ENCODE data around the gene TRPM2. TPM values are rescaled to one million over a fixed set of nuclear protein-coding genes. Genes with fewer than 3 reads are reported as not detected.

The TRPM2 gene
- total RNA-seq, 1 donor from 2014 or later, result not detected

- DNase-seq (ENCODE audit: extremely low spot score, unreplicated experiment), result no peak
- H3K4me3 Mint-ChIP-seq (ENCODE audit: unreplicated experiment), result no peak overlapping the region
- no peaks in the 10 kb centered on the region for H3K36me3 Mint-ChIP-seq (ENCODE audit: unreplicated experiment)
- H3K27ac Mint-ChIP-seq (ENCODE audit: unreplicated experiment), result no peak overlapping the region
- TF ChIP-seq CTCF (IDR thresholded peaks at IDR 0.05), result no peak
- H3K4me1 Mint-ChIP-seq (ENCODE audit: unreplicated experiment), result no peaks in the 10 kb centered on the region
- no peaks in the 10 kb centered on the region for H3K27me3 Mint-ChIP-seq (ENCODE audit: unreplicated experiment)
- H3K9me3 Mint-ChIP-seq (ENCODE audit: unreplicated experiment), result no peaks in the 10 kb centered on the region
These were observed 16.8 kb downstream of the TRPM2 start for GRCh38 chr21:44370027-44370735.

DNA sequence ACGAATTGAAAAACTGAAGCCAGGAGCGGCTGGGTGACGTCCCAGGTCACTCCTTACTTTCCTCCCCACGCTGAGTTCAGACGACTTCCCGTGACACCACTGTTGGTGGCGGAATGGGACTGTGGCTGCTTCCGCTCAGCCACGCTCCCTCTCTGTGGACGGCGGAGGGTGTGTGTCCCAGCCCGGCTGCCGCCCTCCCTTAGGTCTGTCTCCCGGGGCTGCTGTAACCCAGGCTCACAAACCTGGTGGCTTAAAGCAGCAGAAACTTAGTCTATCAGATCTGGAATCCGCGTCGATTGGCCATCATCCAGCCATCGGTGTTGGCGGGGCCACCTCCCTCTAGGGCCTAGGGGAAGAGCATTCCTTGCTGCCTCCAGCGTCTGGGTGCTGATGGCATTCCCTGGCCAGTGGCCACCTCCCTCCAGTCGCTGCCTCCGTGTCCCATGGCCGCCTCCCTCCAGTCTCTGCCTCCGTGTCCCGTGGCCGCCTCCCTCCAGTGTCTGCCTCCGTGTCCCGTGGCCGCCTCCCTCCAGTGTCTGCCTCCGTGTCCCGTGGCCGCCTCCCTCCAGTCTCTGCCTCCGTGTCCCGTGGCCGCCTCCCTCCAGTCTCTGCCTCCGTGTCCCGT lies 17.5 kb downstream of the TRPM2 start:
- Mint-ChIP-seq H3K27ac (ENCODE audit: unreplicated experiment) (no peak overlapping the region), H3K9me3 (ENCODE audit: unreplicated experiment) (no peaks in the 10 kb centered on the region), H3K4me1 (ENCODE audit: unreplicated experiment) (no peaks in the 10 kb centered on the region), H3K4me3 (ENCODE audit: unreplicated experiment) (no peak overlapping the region), H3K27me3 (ENCODE audit: unreplicated experiment) (no peaks in the 10 kb centered on the region), H3K36me3 (ENCODE audit: unreplicated experiment) (no peaks in the 10 kb centered on the region)
- DNase-seq (ENCODE audit: extremely low spot score, unreplicated experiment), result no peak
- TF ChIP-seq CTCF (IDR thresholded peaks at IDR 0.05), result no peak

GRCh38 chr21:44371596-44371995 lies 18.2 kb downstream of the TRPM2 start:
- Mint-ChIP-seq H3K9me3 (ENCODE audit: unreplicated experiment) (no peaks in the 10 kb centered on the region), H3K4me3 (ENCODE audit: unreplicated experiment) (no peak overlapping the region), H3K27ac (ENCODE audit: unreplicated experiment) (no peak overlapping the region), H3K4me1 (ENCODE audit: unreplicated experiment) (no peaks in the 10 kb centered on the region), H3K36me3 (ENCODE audit: unreplicated experiment) (no peaks in the 10 kb centered on the region), H3K27me3 (ENCODE audit: unreplicated experiment) (no peaks in the 10 kb centered on the region)
- TF ChIP-seq CTCF (IDR thresholded peaks at IDR 0.05), result no peak
- no peak for DNase-seq (ENCODE audit: extremely low spot score, unreplicated experiment)

DNA sequence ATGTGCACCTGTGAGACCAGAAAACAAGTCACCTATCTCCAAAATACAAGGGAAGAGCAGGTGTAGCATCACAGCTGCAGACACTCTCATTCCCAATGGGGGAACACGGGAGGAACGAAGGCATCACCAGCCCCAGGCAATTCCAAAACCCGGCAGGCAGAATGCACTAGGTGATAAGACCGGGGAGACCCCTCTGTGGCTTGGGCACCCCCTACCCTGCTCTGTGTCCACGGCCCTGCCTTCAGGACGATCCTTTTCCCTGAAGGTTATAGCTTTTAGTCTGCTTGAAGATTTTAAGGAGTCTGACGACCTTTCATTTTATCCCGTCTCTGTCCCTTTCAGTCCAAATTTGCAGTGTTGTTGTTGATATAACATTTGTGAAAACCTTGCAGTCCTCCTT lies 19.2 kb downstream of the TRPM2 start:
- DNase-seq (ENCODE audit: extremely low spot score, unreplicated experiment), result no peak
- Mint-ChIP-seq H3K27me3 (ENCODE audit: unreplicated experiment) (no peaks in the 10 kb centered on the region), H3K9me3 (ENCODE audit: unreplicated experiment) (no peaks in the 10 kb centered on the region), H3K27ac (ENCODE audit: unreplicated experiment) (no peak overlapping the region), H3K4me1 (ENCODE audit: unreplicated experiment) (no peaks in the 10 kb centered on the region), H3K4me3 (ENCODE audit: unreplicated experiment) (no peak overlapping the region), H3K36me3 (ENCODE audit: unreplicated experiment) (no peaks in the 10 kb centered on the region)
- no peak for TF ChIP-seq CTCF (IDR thresholded peaks at IDR 0.05)

DNA sequence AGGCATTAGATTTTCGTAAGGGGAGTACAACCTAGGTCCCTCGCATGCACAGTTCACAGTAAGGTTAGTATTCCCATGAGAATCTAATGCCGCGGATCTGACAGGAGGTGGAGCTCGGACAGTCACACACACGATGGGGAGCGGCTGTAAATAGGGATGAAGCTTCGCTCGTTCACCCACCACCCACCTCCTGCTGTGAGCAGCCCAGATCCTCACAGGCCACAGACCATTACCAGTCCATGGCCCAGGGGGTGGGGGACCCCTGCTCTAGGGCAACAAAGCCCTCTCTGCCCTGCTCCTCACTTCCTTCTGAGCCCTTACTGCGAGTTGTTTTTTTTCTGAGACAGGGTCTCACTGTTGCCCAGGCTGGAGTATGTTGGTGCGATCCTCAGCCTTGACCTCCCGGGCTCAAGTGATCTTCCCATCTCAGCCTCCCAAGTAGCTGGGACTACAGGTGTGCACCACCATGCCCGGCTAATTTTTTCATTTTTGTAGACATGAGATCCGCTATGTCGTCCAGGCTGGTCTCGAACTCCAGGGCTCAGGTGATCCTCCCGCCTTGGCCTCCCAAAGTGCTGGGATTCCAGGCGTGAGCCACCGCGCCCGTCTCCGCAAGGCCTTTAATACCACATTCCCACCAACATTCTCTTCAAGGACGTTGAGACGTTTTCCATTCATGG lies 21.3 kb downstream of the TRPM2 start:
- Mint-ChIP-seq H3K9me3 (ENCODE audit: unreplicated experiment) (no peaks in the 10 kb centered on the region), H3K4me3 (ENCODE audit: unreplicated experiment) (no peak overlapping the region), H3K27me3 (ENCODE audit: unreplicated experiment) (no peaks in the 10 kb centered on the region), H3K4me1 (ENCODE audit: unreplicated experiment) (no peaks in the 10 kb centered on the region), H3K27ac (ENCODE audit: unreplicated experiment) (no peak overlapping the region), H3K36me3 (ENCODE audit: unreplicated experiment) (no peaks in the 10 kb centered on the region)
- DNase-seq (ENCODE audit: extremely low spot score, unreplicated experiment), result no peak
- no peak for TF ChIP-seq CTCF (IDR thresholded peaks at IDR 0.05)

All from osteocyte (in vitro differentiated cells).